K562 (cell line): ENCODE data around the gene PUM2. TPM values are rescaled to one million over a fixed set of nuclear protein-coding genes. Genes with fewer than 3 reads are reported as not detected.

Source experiments
- ATAC-seq: fragments of 200-7000 bp; cut with Tn5 transposase; 3 replicates; pipeline ENCODE4 v1.9.1; 2020; ENCODE audit warnings: moderate library complexity
- BruUV-seq: library from RNA; stranded (reverse); fragments of 400-500 nt; replicated peaks from 2 replicates; lab custom pipeline; 2021; lab: Mats Ljungman, UMichigan
- CTCF ChIA-PET: fragments of 300-600 bp; formaldehyde crosslinking; extraction: SDS; loops from one replicate; lab custom pipeline; 2021; ENCODE audit warnings: low intra/inter-chr PET ratio; lab: Yijun Ruan, JAX
- POLR2A ChIA-PET: fragments of 300-600, 350-650 bp; sonication (Branson Sonifier 250); formaldehyde crosslinking; extraction: SDS; loops from one replicate; lab custom pipeline; 2021; ENCODE audit warnings: antibody characterized with exemption, inconsistent platforms; lab: Yijun Ruan, JAX
- DNase-seq, 4 experiments: peaks; one replicate each; pipeline versions ENCODE4 v3.0.0 to v3.0.0-alpha.2; 2011 to 2018; ENCODE audit warnings: low spot score in 3 of 4, mixed read lengths in 3 of 4; ENCODE audit errors: extremely low read depth in 1 of 4
- FAIRE-seq: peaks from 2 replicates; lab custom pipeline; 2011; peaks lifted over from hg19 to GRCh38; lab: Jason Lieb, UNC
- H2AFZ ChIP-seq: 2 replicates; pipeline ENCODE4 v1.6.0; 2011; ENCODE audit warnings: low read depth, low read length, control low read depth, inconsistent platforms
- H3K27ac ChIP-seq: fragments of 200-600 bp; 3 replicates; pipeline ENCODE4 v1.8.0; 2011; ENCODE audit warnings: low read depth, mild to moderate bottlenecking, control low read depth, inconsistent platforms, low read length, moderate library complexity, mixed read lengths; ENCODE audit errors: extremely low read depth
- H3K27me3 ChIP-seq, 2 experiments: fragments of 300-600 bp in 1 of 2; 2 replicates in 1 of 2; 3 replicates in 1 of 2; pipeline versions ENCODE4 v1.6.0 to v1.8.0; 2011; ENCODE audit warnings: inconsistent platforms in 2 of 2, low read length in 2 of 2, mild to moderate bottlenecking in 1 of 2, mixed read lengths in 1 of 2, moderate library complexity in 1 of 2; ENCODE audit not compliant: control insufficient read depth in 2 of 2, insufficient read depth in 2 of 2
- H3K36me3 ChIP-seq: fragments of 300-600 bp; 3 replicates; pipeline ENCODE4 v1.8.0; 2011; ENCODE audit warnings: mild to moderate bottlenecking, low read length, inconsistent platforms; ENCODE audit not compliant: control insufficient read depth, insufficient read depth
- H3K4me1 ChIP-seq, 2 experiments: fragments of 200-600 bp in 1 of 2; replicated peaks in 1 of 2; 2 replicates in 1 of 2; 3 replicates in 1 of 2; pipeline versions ENCODE4 v1.5.1 to v1.8.0; 2011; ENCODE audit warnings: inconsistent platforms in 2 of 2, low read length in 2 of 2, mild to moderate bottlenecking in 1 of 2, mixed read lengths in 1 of 2, moderate library complexity in 1 of 2; ENCODE audit not compliant: control insufficient read depth in 2 of 2, insufficient read depth in 2 of 2
- H3K4me2 ChIP-seq: 2 replicates; pipeline ENCODE4 v1.6.1; 2011; ENCODE audit warnings: low read length, control low read depth, inconsistent platforms, mixed read lengths; ENCODE audit not compliant: insufficient read depth
- H3K4me3 ChIP-seq: fragments of 200-600 bp; sonication (generic), shearing (Covaris generic); 2 replicates; pipeline ENCODE4 v1.5.1; 2016; ENCODE audit warnings: control low read depth, inconsistent platforms
- H3K79me2 ChIP-seq: fragments of 200-600 bp; 3 replicates; pipeline ENCODE4 v1.8.0; 2011; ENCODE audit warnings: low read length, inconsistent platforms; ENCODE audit not compliant: control insufficient read depth, insufficient read depth
- H3K9ac ChIP-seq, 2 experiments: 2 replicates each; pipeline versions ENCODE4 v1.6.0 to v1.6.1; 2011; ENCODE audit warnings: low read depth in 2 of 2, low read length in 2 of 2, control low read depth in 1 of 2, inconsistent platforms in 1 of 2, mild to moderate bottlenecking in 1 of 2, mixed read lengths in 1 of 2; ENCODE audit not compliant: insufficient read depth in 1 of 2
- H3K9me1 ChIP-seq: one replicate; pipeline ENCODE4 v1.6.0; 2011; ENCODE audit warnings: inconsistent platforms, mild to moderate bottlenecking, low read length, moderate library complexity; ENCODE audit not compliant: control insufficient read depth, insufficient read depth
- H3K9me3 ChIP-seq: replicated peaks from 2 replicates; pipeline ENCODE4 v1.5.1; 2011; ENCODE audit warnings: low read depth, low read length, inconsistent platforms; ENCODE audit not compliant: control insufficient read depth, insufficient read depth
- H4K20me1 ChIP-seq: replicated peaks from 2 replicates; pipeline ENCODE4 v1.6.1; 2011; ENCODE audit warnings: low read length, inconsistent platforms, mixed read lengths; ENCODE audit not compliant: control insufficient read depth, insufficient read depth
- JUN ChIP-seq, 2 experiments: sonication (generic) in 1 of 2; formaldehyde crosslinking in 1 of 2; IDR thresholded peaks; 2 replicates each; pipeline versions ENCODE4 v1.6.1 to v1.8.0; 2012 to 2022; ENCODE audit warnings: borderline replicate concordance in 2 of 2, mild to moderate bottlenecking in 2 of 2, improper control_type of control experiment in 1 of 2, low read depth in 1 of 2, low read length in 1 of 2, missing genetic modification reagents in 1 of 2
- TFAM ChIP-seq: fragments of 250-450 bp; sonication (Bioruptor Pico); conservative IDR thresholded peaks from 2 replicates; pipeline ENCODE4 v1.5.0; 2021; ENCODE audit warnings: mild to moderate bottlenecking, moderate library complexity
- ZNF507 ChIP-seq: conservative IDR thresholded peaks from 2 replicates; pipeline ENCODE4 v1.6.1; 2017; ENCODE audit warnings: missing genetic modification characterization, missing compliant biosample characterization
- WGBS: fragments of 100-300 bp; shearing (Covaris generic); methylation state at CpG from one replicate; pipeline ENCODE4 v1.1.6; 2016; ENCODE audit warnings: low coverage, mixed read lengths; ENCODE audit not compliant: insufficient coverage; ENCODE audit errors: missing lambda C conversion rate; 5-methylcytosine and 5-hydroxymethylcytosine counted together
- in situ Hi-C: fragments of 300-500 bp; cut with MboI; formaldehyde crosslinking; loops from 4 replicates; pipeline ENCODE4 v1.15.0; 2018; ENCODE audit warnings: inconsistent platforms, mixed read lengths
- intact Hi-C: fragments of 100-400 bp; cut with micrococcal nuclease; formaldehyde crosslinking; loops from 2 replicates; pipeline ENCODE4 v1.14.2; 2022
- polyA plus RNA-seq, 8 experiments: library from polyadenylated mRNA; depleted of rRNA in 4 of 8; stranded (reverse) in 5 of 8; unstranded in 3 of 8; fragments of >200 nt; fragmentation: Nextera tagmentation in 2 of 8; fragmentation: Illumina TruSeq in 1 of 8; extraction: Ambion mirVana in 2 of 8; extraction: Trizol in 1 of 8; gene quantifications; 2 replicates each; pipeline versions ENCODE4 v1.2.1 to v1.2.3, GENCODE V29; 2011 to 2014; ENCODE audit warnings: inconsistent platforms in 1 of 8, missing spikeins in 1 of 8
- total RNA-seq, 7 experiments: library from RNA; depleted of rRNA in 6 of 7; stranded (reverse); fragments of >200 nt in 6 of 7; fragmentation: Illumina TruSeq in 2 of 7; extraction: Trizol in 2 of 7; gene quantifications; 2 replicates each; pipeline versions ENCODE4 v1.2.1 to v1.2.3, GENCODE V29; 2011 to 2021; ENCODE audit warnings: low replicate concordance in 1 of 7

The PUM2 gene
- total and polyA plus RNA-seq, 9 of the 15 experiments (the other 6 are each of a cell fraction or from before 2014, with no cell fraction given), result 13.4 to 61.9 (median 28.3) TPM

DNA sequence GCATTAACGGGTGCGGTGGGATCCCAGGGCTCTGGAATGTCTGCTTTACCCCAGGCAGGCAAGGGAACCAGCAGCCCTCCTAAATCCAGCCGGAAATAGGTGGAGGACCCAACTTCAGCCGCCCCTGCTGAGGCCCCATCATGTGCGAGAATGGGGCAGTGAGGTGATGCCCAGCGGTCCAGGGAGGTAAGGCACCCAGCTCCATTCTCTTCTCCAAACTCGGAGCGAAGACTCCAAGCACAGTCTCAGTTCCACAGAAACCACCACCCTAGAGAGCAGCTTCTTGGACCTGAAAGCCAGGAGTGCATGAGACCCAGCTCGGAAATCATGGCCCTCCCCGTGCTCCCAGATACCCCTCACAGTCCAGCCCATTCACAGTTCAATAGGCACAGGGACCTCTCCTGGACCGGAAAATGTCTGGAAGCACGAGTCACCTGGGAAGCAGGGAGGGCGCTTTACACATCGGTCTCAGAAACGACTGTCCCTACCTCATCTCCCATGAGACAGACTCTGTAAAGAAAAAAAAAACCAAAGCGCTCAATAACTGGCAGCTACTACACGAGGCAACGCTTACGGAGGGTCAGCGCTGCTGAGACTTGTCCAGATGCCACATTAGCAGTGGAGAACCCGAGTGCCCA lies 127.8 kb downstream of the PUM2 start:
- Histone ChIP-seq H3K9me3 (no peaks in the 10 kb centered on the region), H3K4me2 (no peak overlapping the region), H3K4me3 (no peak overlapping the region), H3K9me1 (no peaks in the 10 kb centered on the region), H4K20me1 (no peaks in the 10 kb centered on the region), H3K36me3 (no peaks in the 10 kb centered on the region), H3K9ac (no peak overlapping the region)
- in situ Hi-C loops, result loop anchor here (10.0 kb wide), 1 partner anchor 88 kb away; no protein-coding TSS in a partner anchor
- BruUV-seq, result no TSS peak
- CTCF ChIA-PET, result no interaction called here
- DNase-seq (no peak), ATAC-seq (no peak)
- intact Hi-C loops, result no loop called here
- TF ChIP-seq TFAM, result no peak
- no peak for TF ChIP-seq JUN (IDR thresholded peaks at IDR 0.05; ENCODE audit: borderline replicate concordance, low read depth, low read length)
- TF ChIP-seq JUN (CRISPR knock-in tag; IDR thresholded peaks at IDR 0.05; ENCODE audit: borderline replicate concordance), result no peak
- no peak for TF ChIP-seq ZNF507 (tag)
- TF ChIP-seq, all 486 proteins: peak for 0
- 23% methylated on average over 15 of the region's 21 CpGs for WGBS
- POLR2A ChIA-PET, result interaction anchor here (0.7 kb wide), 1 partner anchor 60 kb away, joined by 3 read pairs; no protein-coding TSS in a partner anchor
- Histone ChIP-seq H3K79me2 (no peaks in the 10 kb centered on the region), H3K27me3 (peaks cover 15 to 68% of the 10 kb centered on the region in 2 experiments; a peak in 3 of 5 replicates), H3K27ac (no peak overlapping the region), H2AFZ (no peak overlapping the region), H3K4me1 (peaks cover 0 to 29% of the 10 kb centered on the region in 2 experiments; a peak in 2 of 5 replicates)
- no peak for FAIRE-seq
